Skeletal muscle tissue (tissue), 2 donors: ENCODE measurements around the gene PDHA2. TPM values are rescaled to one million over a fixed set of nuclear protein-coding genes. Genes with fewer than 3 reads are reported as not detected.

Experiments
- small RNA-seq: library from RNA; depleted of rRNA; stranded (forward); fragments of <200 nt; gene quantifications from one replicate; pipeline ENCODE3, GENCODE V24; 2014
- total RNA-seq: library from RNA; depleted of rRNA; stranded (reverse); fragments of >200 nt; gene quantifications from one replicate; pipeline ENCODE4 v1.2.3, GENCODE V29; 2014

Gene PDHA2
- total RNA-seq, 1 donor from 2014 or later: not detected

Small RNA genes within 50 kb of the gene (small RNA-seq; reads per million reads assigned to genes)
- not detected for gene RNU6-1059P
